Pons (tissue), 1 donor: ENCODE data around the gene PEAK3.
A peak's percentile ranks its signal among the peaks of the same experiment; 100 is the strongest.

Experiments used
- DNase-seq: peaks from one replicate; pipeline ENCODE4 v3.0.0-alpha.2; 2016; ENCODE audit warnings: low spot score

PEAK3 gene

GRCh38 chr19:2282062-2282861 is at the start of gene PEAK3:
PEAK3 (minus strand) TSS chr19:2282175; CDS start chr19:2280931, 1,244 bp downstream.
- DNase-seq: no peak

GRCh38 chr19:2330632-2331284 is 48.8 kb upstream of the PEAK3 start:
- no peak for DNase-seq

- no peak for DNase-seq
Observed at GRCh38 chr19:2330255-2330631, 48.3 kb upstream of the PEAK3 start.

GRCh38 chr19:2329501-2329916 is 47.5 kb upstream of the PEAK3 start:
- no peak for DNase-seq

GRCh38 chr19:2329149-2329478 is 47.1 kb upstream of the PEAK3 start:
- DNase-seq: no peak

- DNase-seq: peak; percentile 84
Observed at GRCh38 chr19:2328401-2329148, 46.6 kb upstream of the PEAK3 start, which contains the start of the genes LSM7 and SPPL2B. LSM7 (minus strand) TSS chr19:2328586; CDS start chr19:2328566, 20 bp downstream. SPPL2B (plus strand) TSS chr19:2328684; CDS start chr19:2328710, 26 bp downstream.

- peak; percentile 67 for DNase-seq
Observed at GRCh38 chr19:2327773-2328400, 45.9 kb upstream of the PEAK3 start.

GRCh38 chr19:2326699-2327360 is 44.9 kb upstream of the PEAK3 start:
- peak; percentile 65 for DNase-seq

- DNase-seq: no peak
Observed at GRCh38 chr19:2325281-2326046, 43.5 kb upstream of the PEAK3 start.

- DNase-seq: no peak
Observed at GRCh38 chr19:2324220-2324948, 42.4 kb upstream of the PEAK3 start.

- DNase-seq: no peak
Observed at GRCh38 chr19:2323707-2324106, 41.7 kb upstream of the PEAK3 start.

- no peak for DNase-seq
Observed at GRCh38 chr19:2321565-2322283, 39.7 kb upstream of the PEAK3 start.

- DNase-seq: no peak
Observed at GRCh38 chr19:2320939-2321338, 39.0 kb upstream of the PEAK3 start.

- no peak for DNase-seq
Observed at GRCh38 chr19:2320049-2320448, 38.1 kb upstream of the PEAK3 start.

- DNase-seq: no peak
Observed at GRCh38 chr19:2319551-2319950, 37.6 kb upstream of the PEAK3 start.

GRCh38 chr19:2318923-2319322 is 36.9 kb upstream of the PEAK3 start:
- no peak for DNase-seq

- DNase-seq: no peak
Observed at GRCh38 chr19:2317756-2318155, 35.8 kb upstream of the PEAK3 start.

GRCh38 chr19:2317300-2317699 is 35.3 kb upstream of the PEAK3 start:
- DNase-seq: no peak

- peak; percentile 78 for DNase-seq
Observed at GRCh38 chr19:2315818-2316353, 33.9 kb upstream of the PEAK3 start.
